HCT116 (cell line): ENCODE results near the gene THEM4. TPM values are rescaled to one million over a fixed set of nuclear protein-coding genes. Genes with fewer than 3 reads are reported as not detected.

Source experiments
- ATAC-seq: fragments of 200-7000 bp; cut with Tn5 transposase; 2 replicates; pipeline ENCODE4 v1.9.1; 2020; ENCODE audit warnings: mild to moderate bottlenecking, moderate library complexity
- BruUV-seq: library from RNA; stranded (reverse); fragments of 400-500 nt; replicated peaks from 2 replicates; lab custom pipeline; 2021; lab: Mats Ljungman, UMichigan
- CTCF ChIA-PET: fragments of 300-600 bp; sonication (Branson Sonifier 250); formaldehyde crosslinking; loops from one replicate; lab custom pipeline; 2021; ENCODE audit warnings: antibody characterized with exemption; lab: Charles Lee
- POLR2A ChIA-PET: fragments of 300-600, 350-600 bp; sonication (Branson Sonifier 250); formaldehyde crosslinking; loops from one replicate; lab custom pipeline; 2021; ENCODE audit warnings: antibody characterized with exemption; lab: Charles Lee
- RAD21 ChIA-PET, 2 experiments: fragments of 300-600 bp; sonication (Branson Sonifier 250); formaldehyde crosslinking; loops; one replicate each; lab custom pipeline; 2023; ENCODE audit warnings: low total read pairs in 2 of 2; ENCODE audit not compliant: uncharacterized antibody in 2 of 2, unreplicated experiment in 2 of 2, low non-redundant PET in 1 of 2; lab: Charles Lee
- DNase-seq: peaks from one replicate; pipeline ENCODE4 v3.0.0-alpha.2; 2010; ENCODE audit warnings: low read depth, low spot score
- H2AFZ ChIP-seq: fragments of 200-600 bp; shearing (Covaris generic), sonication (generic); 2 replicates; pipeline ENCODE4 v1.6.1; 2017; ENCODE audit warnings: low read depth, mixed run types, mixed read lengths, antibody characterized with exemption, low read length; ENCODE audit not compliant: poor library complexity, severe bottlenecking
- H3K27ac ChIP-seq: 2 replicates; pipeline ENCODE4 v1.5.1; 2012; ENCODE audit warnings: low read depth, low read length
- H3K27me3 ChIP-seq: fragments of 200-600 bp; sonication (generic); 2 replicates; pipeline ENCODE4 v1.6.1; 2016; ENCODE audit warnings: mixed run types, low read length, mixed read lengths; ENCODE audit not compliant: insufficient read depth
- H3K36me3 ChIP-seq, 2 experiments: fragments of 200-500 bp in 1 of 2; fragments of 200-600 bp in 1 of 2; sonication (Bioruptor generic) in 1 of 2; sonication (generic) in 1 of 2; 2 replicates each; pipeline versions ENCODE4 v1.5.1 to v1.6.1; 2014 to 2016; ENCODE audit warnings: low read length in 2 of 2, inconsistent platforms in 1 of 2, mixed read lengths in 1 of 2, mixed run types in 1 of 2; ENCODE audit not compliant: insufficient read depth in 2 of 2, control insufficient read depth in 1 of 2
- H3K4me1 ChIP-seq, 2 experiments: fragments of 200-600 bp in 1 of 2; sonication (generic) in 1 of 2; 2 replicates each; pipeline versions ENCODE4 v1.5.1 to v1.6.1; 2012 to 2017; ENCODE audit warnings: low read length in 2 of 2, inconsistent platforms in 1 of 2, mild to moderate bottlenecking in 1 of 2, mixed read lengths in 1 of 2, mixed run types in 1 of 2, moderate library complexity in 1 of 2; ENCODE audit not compliant: insufficient read depth in 2 of 2, control insufficient read depth in 1 of 2
- H3K4me2 ChIP-seq: fragments of 200-600 bp; sonication (generic); 2 replicates; pipeline ENCODE4 v1.6.1; 2017; ENCODE audit warnings: mixed run types, low read length, mixed read lengths
- H3K4me3 ChIP-seq, 2 experiments: fragments of 200-600 bp in 1 of 2; sonication (generic) in 1 of 2; replicated peaks in 1 of 2; 2 replicates each; pipeline ENCODE4 v1.5.1; 2011 to 2016; ENCODE audit warnings: low read length in 2 of 2, control low read depth in 1 of 2, low read depth in 1 of 2, mild to moderate bottlenecking in 1 of 2, mixed read lengths in 1 of 2, mixed run types in 1 of 2
- H3K79me2 ChIP-seq: fragments of 200-600 bp; sonication (generic); 2 replicates; pipeline ENCODE4 v1.6.1; 2017; ENCODE audit warnings: mild to moderate bottlenecking, mixed run types, low read length, moderate library complexity, mixed read lengths; ENCODE audit not compliant: insufficient read depth
- H3K9ac ChIP-seq: fragments of 200-600 bp; sonication (generic); 2 replicates; pipeline ENCODE4 v1.6.1; 2016; ENCODE audit warnings: low read length, mixed read lengths
- H3K9me2 ChIP-seq: fragments of 200-600 bp; sonication (generic), shearing (Covaris generic); 2 replicates; pipeline ENCODE4 v1.6.1; 2017; ENCODE audit warnings: mixed run types, mild to moderate bottlenecking, moderate library complexity; ENCODE audit not compliant: insufficient read depth
- H3K9me3 ChIP-seq, 2 experiments: fragments of 200-500 bp in 1 of 2; fragments of 200-600 bp in 1 of 2; sonication (Bioruptor generic) in 1 of 2; sonication (generic) in 1 of 2; 2 replicates each; pipeline ENCODE4 v1.6.1; 2014 to 2017; ENCODE audit warnings: low read length in 2 of 2, mixed read lengths in 2 of 2, inconsistent platforms in 1 of 2, low read depth in 1 of 2, mild to moderate bottlenecking in 1 of 2, mixed run types in 1 of 2, moderate library complexity in 1 of 2; ENCODE audit not compliant: control insufficient read depth in 1 of 2, insufficient read depth in 1 of 2
- H4K20me1 ChIP-seq: fragments of 200-600 bp; sonication (generic), shearing (Covaris generic); 2 replicates; pipeline ENCODE4 v1.6.1; 2017; ENCODE audit warnings: mixed run types, mild to moderate bottlenecking, moderate library complexity; ENCODE audit not compliant: insufficient read depth
- CBX3 ChIP-seq: IDR thresholded peaks from 2 replicates; pipeline ENCODE4 v1.6.1; 2012; ENCODE audit warnings: low read depth
- EGR1 ChIP-seq: IDR thresholded peaks from 2 replicates; pipeline ENCODE4 v1.6.1; 2012; ENCODE audit warnings: low read depth
- ELF1 ChIP-seq: IDR thresholded peaks from 2 replicates; pipeline ENCODE4 v1.6.1; 2012; ENCODE audit warnings: low read depth, borderline replicate concordance
- EZH2 ChIP-seq: fragments of 200-600 bp; sonication (generic); IDR thresholded peaks from 2 replicates; pipeline ENCODE4 v1.6.1; 2017; ENCODE audit warnings: antibody characterized with exemption, mixed run types
- EZH2phosphoT487 ChIP-seq: fragments of 200-600 bp; IDR thresholded peaks from 2 replicates; pipeline ENCODE4 v1.6.1; 2018; ENCODE audit warnings: antibody characterized with exemption, borderline replicate concordance
- FOSL1 ChIP-seq: IDR thresholded peaks from 2 replicates; pipeline ENCODE4 v1.6.1; 2012; ENCODE audit warnings: low read depth
- POLR2A ChIP-seq: IDR thresholded peaks from 2 replicates; pipeline ENCODE4 v1.7.0; 2011; ENCODE audit warnings: borderline replicate concordance; ENCODE audit not compliant: insufficient read depth, insufficient read length; ENCODE audit errors: extremely low read depth
- RAD21 ChIP-seq: IDR thresholded peaks from 2 replicates; pipeline ENCODE4 v1.6.1; 2012; ENCODE audit warnings: low read depth, mild to moderate bottlenecking
- SIN3A ChIP-seq: IDR thresholded peaks from 2 replicates; pipeline ENCODE4 v1.6.1; 2012; ENCODE audit warnings: low read depth
- SP1 ChIP-seq: IDR thresholded peaks from 2 replicates; pipeline ENCODE4 v1.6.1; 2012; ENCODE audit warnings: low read depth
- SRF ChIP-seq: IDR thresholded peaks from 2 replicates; pipeline ENCODE4 v1.6.1; 2012; ENCODE audit warnings: low read depth
- TCF7L2 ChIP-seq: IDR thresholded peaks from 2 replicates; pipeline ENCODE4 v1.7.0; 2011; ENCODE audit warnings: borderline replicate concordance, inconsistent platforms; ENCODE audit not compliant: insufficient read depth, insufficient read length; ENCODE audit errors: extremely low read depth
- YY1 ChIP-seq: IDR thresholded peaks from 2 replicates; pipeline ENCODE4 v1.6.1; 2011; ENCODE audit warnings: low read length, low read depth, moderate library complexity, mild to moderate bottlenecking; ENCODE audit not compliant: insufficient replicate concordance; ENCODE audit errors: extremely low read depth
- ZFX ChIP-seq: fragments of 450-650 bp; IDR thresholded peaks from 2 replicates; pipeline ENCODE4 v1.6.1; 2017
- ZNF274 ChIP-seq: fragments of 200-500 bp; sonication (Bioruptor generic); IDR thresholded peaks from 2 replicates; pipeline ENCODE4 v1.6.1; 2014; ENCODE audit warnings: mild to moderate bottlenecking, low read depth, low read length, inconsistent platforms
- intact Hi-C: fragments of 100-400 bp; cut with micrococcal nuclease; formaldehyde crosslinking; loops from 2 replicates; pipeline ENCODE4 v1.10.0; 2022
- total RNA-seq: library from RNA; stranded (reverse); gene quantifications from one replicate; pipeline ENCODE4 v1.2.1, GENCODE V29; 2021; ENCODE audit not compliant: unreplicated experiment
- TF ChIP-seq, protein P1 (sequence below): IDR thresholded peaks from 2 replicates; pipeline ENCODE4 v1.6.1; 2011; ENCODE audit warnings: mild to moderate bottlenecking, low read length, moderate library complexity; ENCODE audit not compliant: insufficient replicate concordance; ENCODE audit errors: extremely low read depth
- TF ChIP-seq, protein P2 (sequence below): IDR thresholded peaks from 2 replicates; pipeline ENCODE4 v1.6.1; 2012

THEM4 gene
- total RNA-seq, 1 experiment from 2014 or later = 17.0 TPM

DNA sequence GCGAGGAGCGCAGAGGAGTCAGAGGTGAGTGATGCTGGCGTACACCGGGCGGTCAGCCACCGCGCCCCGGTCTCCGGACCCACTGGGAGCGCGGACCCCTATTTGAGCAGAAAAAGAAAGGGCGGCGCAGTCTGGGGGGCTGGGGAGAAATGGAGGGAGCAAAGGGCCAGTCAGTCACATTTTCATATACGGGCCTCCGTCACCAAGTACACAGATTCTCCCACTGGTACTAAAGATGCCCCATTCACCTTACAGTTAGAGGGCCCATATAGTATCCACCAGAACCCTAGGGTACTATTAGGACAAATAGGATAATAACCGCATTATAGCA, 70.3 kb downstream of the THEM4 start (continued):
- TF ChIP-seq YY1 (no peak), EZH2phosphoT487 (no peak), EZH2 (no peak), FOSL1 (no peak), EGR1 (no peak)

DNA sequence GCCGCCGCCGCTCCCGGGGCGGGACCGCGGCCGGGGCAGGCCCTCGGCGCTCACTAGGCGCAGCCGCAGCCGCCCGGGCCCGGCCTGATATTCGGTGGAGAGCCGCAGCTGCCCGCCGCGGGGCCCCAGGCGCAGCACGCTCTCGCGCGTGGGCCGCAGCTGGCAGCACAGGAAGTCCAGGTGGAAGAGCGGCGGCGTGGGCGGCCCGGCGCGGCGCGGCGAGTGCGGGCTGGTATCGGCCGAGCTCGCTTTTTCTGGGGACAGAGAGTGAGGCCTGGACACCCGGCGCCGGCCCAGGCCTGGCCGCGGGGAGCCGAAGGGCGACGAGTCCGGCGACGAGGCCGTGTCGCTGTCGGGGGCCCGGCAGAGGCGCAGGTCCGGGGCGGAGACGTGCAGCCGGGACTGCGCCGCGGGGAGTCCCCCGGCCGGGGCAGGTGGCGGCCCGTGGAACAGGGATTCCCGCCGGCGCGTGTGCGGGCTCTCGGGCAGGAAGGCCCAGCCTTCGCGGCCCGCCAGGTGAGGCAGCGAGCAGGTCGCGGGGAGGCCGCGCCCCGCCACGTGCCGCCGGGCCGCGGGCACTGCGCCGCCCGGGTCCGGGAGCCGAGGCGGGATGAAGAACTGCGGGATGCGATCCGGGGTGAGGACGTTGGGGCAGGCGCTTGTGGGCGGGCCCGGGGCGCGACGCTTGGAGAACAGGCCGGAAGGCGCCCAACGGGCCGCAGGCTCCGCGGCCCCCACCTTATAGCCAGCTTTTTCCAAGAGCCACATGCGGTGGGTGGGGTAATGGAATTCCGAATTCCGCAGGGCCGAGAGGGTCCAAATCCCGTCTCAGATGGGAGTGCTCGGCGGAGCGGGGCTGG, 70.9 kb downstream of the THEM4 start:
- CTCF ChIA-PET = no interaction called here

More for the DNA sequence above, 70.9 kb downstream of the THEM4 start:
- H3K79me2 ChIP-seq = no peaks in the 10 kb centered on the region
- peaks cover 0 to 45% of the 10 kb centered on the region in 2 experiments; a peak in 2 of 4 replicates for H3K4me1 ChIP-seq
- intact Hi-C loops = loop anchor here (5.0 kb wide), 3 partner anchors 396 to 641 kb away; partner anchors contain the start of gene PIP5K1A
- no peak overlapping the region for H3K4me3 ChIP-seq
- no peak overlapping the region; the same call in 1 of the 2 replicates for H3K27ac ChIP-seq
- H4K20me1 ChIP-seq = no peaks in the 10 kb centered on the region
- no peaks in the 10 kb centered on the region for H3K27me3 ChIP-seq
- no peak overlapping the region for H3K9ac ChIP-seq
- TF ChIP-seq EZH2 (no peak), TCF7L2 (no peak), ZNF274 (no peak), POLR2A (no peak), SP1 (no peak), RAD21 (no peak), ZFX (no peak), ELF1 (no peak), SRF (no peak), FOSL1 (no peak), SIN3A (no peak), EGR1 (no peak), CBX3 (no peak)
- TF ChIP-seq, protein P1, sequence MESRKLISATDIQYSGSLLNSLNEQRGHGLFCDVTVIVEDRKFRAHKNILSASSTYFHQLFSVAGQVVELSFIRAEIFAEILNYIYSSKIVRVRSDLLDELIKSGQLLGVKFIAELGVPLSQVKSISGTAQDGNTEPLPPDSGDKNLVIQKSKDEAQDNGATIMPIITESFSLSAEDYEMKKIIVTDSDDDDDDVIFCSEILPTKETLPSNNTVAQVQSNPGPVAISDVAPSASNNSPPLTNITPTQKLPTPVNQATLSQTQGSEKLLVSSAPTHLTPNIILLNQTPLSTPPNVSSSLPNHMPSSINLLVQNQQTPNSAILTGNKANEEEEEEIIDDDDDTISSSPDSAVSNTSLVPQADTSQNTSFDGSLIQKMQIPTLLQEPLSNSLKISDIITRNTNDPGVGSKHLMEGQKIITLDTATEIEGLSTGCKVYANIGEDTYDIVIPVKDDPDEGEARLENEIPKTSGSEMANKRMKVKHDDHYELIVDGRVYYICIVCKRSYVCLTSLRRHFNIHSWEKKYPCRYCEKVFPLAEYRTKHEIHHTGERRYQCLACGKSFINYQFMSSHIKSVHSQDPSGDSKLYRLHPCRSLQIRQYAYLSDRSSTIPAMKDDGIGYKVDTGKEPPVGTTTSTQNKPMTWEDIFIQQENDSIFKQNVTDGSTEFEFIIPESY = no peak
- TF ChIP-seq, protein P2, sequence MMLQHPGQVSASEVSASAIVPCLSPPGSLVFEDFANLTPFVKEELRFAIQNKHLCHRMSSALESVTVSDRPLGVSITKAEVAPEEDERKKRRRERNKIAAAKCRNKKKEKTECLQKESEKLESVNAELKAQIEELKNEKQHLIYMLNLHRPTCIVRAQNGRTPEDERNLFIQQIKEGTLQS = no peak
- H3K36me3 ChIP-seq = no peaks in the 10 kb centered on the region
- no peaks in the 10 kb centered on the region; the same call in 1 of the 2 replicates for H3K9me2 ChIP-seq
- H3K4me2 ChIP-seq = peak overlapping the region; percentile 78; the same call in 1 of the 2 replicates
- ATAC-seq = no peak
- ChIA-PET POLR2A (no interaction called here), RAD21 (no interaction called here)
- no peak for DNase-seq
- H2AFZ ChIP-seq = no peak overlapping the region
- BruUV-seq = no TSS peak
- H3K9me3 ChIP-seq = peaks cover 0 to 3% of the 10 kb centered on the region in 2 experiments; a peak in 1 of 4 replicates
